Measurements from ENCODE around the gene MCTP1.

Gene MCTP1

GRCh38 chr5:95284572-95285408, at the start of gene MCTP1:
TSS of gene MCTP1 (minus strand) at chr5:95285094.
- peak; percentile 54 for DNase-seq (ENCODE audit: low spot score)

- no peak for DNase-seq (ENCODE audit: low spot score)
Observed at GRCh38 chr5:95332158-95332557, 47.3 kb upstream of the MCTP1 start.

DNA sequence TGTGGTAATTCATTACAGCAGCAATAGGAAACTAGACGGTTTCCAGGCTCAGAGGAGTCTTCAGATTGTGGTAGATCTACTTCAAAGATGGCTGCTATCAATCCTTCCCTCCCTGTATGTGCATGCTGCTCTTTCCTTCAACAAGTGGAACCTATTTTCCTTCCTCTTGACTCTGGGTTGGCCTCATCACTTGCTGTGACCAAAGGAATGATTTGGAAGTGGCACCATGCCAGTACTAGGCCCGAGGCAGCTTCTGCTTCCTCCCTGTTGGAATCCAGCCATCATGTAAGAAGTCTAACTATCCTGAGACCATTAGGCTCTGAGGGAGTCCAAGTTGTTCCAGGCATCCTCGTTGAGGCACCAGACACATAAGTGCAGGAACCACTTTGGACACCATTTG, 46.5 kb upstream of the MCTP1 start:
- DNase-seq (ENCODE audit: low spot score) = no peak

DNA sequence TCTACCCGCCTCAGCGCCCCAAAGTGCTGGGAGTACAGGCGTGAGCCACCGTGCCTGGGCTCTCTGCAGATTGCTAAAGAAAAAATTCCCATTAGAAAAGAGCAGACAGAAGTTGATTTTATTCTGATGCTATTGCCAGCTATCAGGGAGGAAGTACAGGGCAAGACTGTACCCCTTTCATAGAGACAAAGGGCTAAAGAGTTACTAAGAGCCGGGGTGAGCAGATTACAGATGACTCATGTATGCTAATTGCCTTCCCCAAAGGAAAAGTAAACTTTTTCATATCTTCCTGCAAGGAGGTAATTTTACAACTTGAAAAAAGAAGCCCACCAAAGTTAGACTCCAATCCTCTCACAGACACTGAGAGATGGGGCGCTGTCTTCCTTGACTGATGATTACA, 42.3 kb upstream of the MCTP1 start:
- DNase-seq (ENCODE audit: low spot score) = no peak

GRCh38 chr5:95317687-95318086, 32.8 kb upstream of the MCTP1 start:
- no peak for DNase-seq (ENCODE audit: low spot score)

GRCh38 chr5:95317085-95317484, 32.2 kb upstream of the MCTP1 start:
- no peak for DNase-seq (ENCODE audit: low spot score)

DNA sequence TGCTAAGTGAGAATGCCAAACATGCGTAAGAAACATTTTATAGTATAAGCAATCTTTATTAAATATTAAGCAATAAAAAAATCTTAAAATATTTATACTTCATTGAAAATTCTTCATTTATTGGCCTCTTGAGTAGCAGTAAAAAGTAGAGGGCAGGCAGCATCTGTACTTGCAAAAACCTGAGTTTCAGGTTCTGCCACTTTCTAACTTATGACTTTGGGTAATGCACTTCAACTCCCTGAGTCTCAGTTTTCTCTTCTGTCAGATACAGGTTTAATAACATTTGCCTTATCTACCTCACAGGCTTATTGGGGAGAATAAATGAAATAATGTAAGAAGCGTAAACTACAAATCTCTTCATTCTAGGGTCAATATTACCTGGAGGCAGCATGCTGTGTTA, 19.8 kb upstream of the MCTP1 start:
- no peak for DNase-seq (ENCODE audit: low spot score)

GRCh38 chr5:95298651-95299050, 13.8 kb upstream of the MCTP1 start:
- DNase-seq (ENCODE audit: low spot score) = no peak

DNA sequence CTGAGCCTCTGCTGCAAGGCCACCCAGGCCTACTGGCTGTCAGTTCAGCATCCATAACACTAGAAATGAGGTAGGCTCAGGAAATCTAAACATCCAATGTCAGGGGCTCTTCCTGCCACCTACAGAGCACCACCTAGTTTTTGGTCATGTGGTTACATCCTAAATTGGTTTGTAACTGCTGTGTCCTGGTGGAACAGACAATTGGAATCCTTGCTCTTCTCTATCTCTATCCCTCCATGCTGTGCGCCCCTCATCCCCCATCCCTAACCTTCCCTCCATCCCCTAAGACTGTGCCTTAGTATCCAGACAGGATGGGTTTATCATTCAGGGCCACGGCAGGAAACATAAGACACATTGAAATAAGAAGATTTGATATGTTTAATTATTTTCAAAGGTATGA, 11.4 kb upstream of the MCTP1 start:
- no peak for DNase-seq (ENCODE audit: low spot score)

- no peak for DNase-seq (ENCODE audit: low spot score)
Observed at GRCh38 chr5:95285409-95285755, 488 bp upstream of the MCTP1 start.

DNA sequence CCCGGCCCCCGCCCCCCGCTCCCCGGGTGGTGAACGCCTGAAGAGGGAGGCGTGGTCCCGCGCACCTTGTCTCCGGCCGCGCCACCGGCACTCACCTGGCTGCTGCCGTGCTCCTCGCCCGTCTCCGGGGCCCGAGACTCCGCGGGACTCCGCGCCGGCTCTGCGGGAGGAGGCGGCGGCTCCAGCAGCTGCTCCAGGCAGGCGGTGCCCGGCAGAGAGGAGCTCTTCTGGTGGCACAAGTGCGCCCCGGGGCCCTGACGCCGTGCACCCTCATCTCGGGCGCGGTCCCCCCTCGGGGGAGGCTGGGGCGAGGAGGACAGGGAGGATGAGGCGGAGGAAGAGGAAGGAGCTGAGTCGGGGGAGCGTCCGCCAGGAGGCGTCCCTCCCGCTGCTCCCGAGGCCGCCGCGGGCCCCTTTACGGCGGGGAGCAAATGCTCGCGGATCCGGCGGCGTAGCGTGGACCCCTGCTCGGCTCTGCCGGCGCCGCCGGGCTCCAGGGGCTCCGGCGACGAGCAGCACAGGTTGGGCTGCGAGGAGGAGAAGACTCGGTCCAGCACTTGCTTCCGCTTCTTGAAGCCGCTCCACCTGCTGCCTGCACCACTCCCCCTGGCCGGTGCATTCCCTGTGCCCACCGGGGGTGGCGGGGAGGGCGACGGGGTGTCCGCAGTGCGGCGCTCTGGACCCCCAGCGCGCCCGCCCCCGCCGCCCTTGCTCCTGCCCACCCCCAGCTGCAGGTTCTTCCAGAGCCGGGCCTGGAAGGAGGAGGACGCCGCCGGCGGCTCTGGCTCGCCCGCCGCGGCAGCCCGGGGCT, 928 bp downstream of the MCTP1 start:
- peak; percentile 69 for DNase-seq (ENCODE audit: low spot score)

GRCh38 chr5:95283022-95283615, 1.8 kb downstream of the MCTP1 start:
- DNase-seq (ENCODE audit: low spot score) = no peak

GRCh38 chr5:95281226-95281625, 3.7 kb downstream of the MCTP1 start:
- peak; percentile 68 for DNase-seq (ENCODE audit: low spot score)

DNA sequence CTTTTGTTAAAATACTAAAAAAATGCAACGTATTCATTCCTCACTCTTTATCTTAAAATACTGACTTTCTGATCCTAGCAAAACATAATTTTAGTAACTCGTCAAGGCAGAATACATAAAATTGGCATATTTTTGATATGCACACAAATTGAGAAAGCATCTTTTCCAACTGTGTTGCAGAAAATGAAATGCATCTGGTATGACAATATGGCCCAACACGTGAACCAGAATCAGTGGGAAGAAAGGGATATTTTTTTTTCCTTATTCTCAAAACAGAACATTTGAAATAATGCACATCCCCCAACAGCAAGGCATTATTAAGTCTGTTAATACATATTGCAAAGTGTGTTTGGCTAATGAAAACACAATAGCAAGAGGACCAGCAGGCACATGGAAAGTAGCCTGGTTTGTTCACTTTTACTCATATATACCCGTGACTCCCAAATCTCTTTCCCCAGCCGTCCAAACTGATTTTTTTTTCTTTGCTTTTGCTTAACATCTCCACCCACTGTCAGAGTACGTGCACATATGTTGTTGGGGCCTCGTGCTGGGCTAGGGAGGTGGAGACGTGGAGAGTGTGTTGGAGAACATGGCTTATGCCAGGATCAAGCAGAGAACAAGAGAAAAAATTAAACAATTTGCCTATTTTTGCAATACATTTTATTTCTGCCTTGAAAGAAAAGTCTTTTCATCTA, 4.3 kb downstream of the MCTP1 start:
- DNase-seq (ENCODE audit: low spot score) = no peak

- no peak for DNase-seq (ENCODE audit: low spot score)
Observed at GRCh38 chr5:95274011-95274410, 10.9 kb downstream of the MCTP1 start.

- DNase-seq (ENCODE audit: low spot score) = no peak
Observed at GRCh38 chr5:95272316-95272929, 12.5 kb downstream of the MCTP1 start.

DNA sequence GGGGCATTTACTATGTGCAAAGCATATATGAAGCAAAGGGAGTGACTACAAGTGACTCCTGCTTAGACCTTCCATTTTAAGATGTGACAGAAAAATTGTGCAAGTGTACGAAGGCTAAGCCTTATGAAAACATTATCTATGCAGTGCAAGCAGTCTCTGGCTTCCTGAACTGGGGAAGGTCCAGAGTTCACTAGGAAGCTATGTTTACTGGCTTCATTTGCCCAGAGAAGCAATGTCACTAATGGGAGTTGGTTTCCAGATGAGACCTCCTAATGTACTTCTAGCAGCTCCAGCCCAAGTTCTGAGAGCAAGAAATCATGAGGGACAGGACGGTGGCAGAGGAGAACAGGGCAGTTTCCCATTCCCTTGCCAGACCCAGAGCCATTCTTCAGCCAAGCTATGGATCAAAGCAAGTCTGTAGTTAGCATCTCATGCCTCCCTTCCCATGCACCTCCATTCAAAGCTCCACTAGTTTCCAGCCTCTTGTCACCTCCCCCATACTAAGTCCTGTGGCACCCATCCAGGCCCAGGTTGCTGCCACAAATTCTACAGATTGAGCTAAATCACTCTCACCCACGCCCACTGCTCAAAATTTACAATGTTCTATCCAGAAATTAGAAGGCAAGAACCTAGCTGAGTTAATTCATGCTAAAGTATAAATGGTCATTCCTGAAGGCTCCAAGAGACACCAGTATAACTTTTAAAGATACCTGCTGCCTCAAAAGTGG, 21.8 kb downstream of the MCTP1 start:
- DNase-seq (ENCODE audit: low spot score) = no peak

DNA sequence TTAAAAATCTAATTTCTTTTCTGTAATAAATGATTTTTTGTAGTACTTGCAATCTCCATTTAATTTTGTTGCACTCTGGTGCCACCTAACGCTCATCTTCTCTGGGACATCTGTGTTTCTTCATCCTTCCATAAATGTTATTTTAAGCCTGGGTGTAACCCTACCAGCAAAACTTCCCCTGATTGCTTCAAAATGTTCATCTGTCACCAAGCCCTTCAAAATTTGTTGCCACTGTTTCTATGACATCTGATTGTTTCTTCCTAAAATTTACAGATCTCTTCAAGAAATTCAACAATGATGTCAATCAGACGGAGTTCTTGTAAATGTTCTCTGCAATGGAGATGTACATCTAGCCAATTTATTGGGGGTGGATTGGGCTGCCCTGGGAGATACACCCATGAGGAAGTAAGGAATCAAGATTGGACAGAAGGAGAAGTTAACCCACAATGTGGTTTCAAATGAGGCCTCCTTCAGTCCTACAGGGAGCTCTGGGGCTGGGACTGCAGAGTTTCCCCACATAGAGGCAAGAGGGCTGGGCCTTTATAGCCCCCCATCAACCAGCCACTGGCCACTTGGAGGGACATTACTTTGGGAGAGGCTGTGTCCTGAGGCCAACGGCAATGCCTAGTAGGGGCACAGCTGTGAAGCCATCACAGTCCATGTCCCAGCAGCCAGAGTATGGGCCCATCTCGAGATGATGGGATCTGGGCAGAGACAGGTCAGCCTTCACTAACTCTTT, 23.3 kb downstream of the MCTP1 start:
- DNase-seq (ENCODE audit: low spot score) = no peak

DNA sequence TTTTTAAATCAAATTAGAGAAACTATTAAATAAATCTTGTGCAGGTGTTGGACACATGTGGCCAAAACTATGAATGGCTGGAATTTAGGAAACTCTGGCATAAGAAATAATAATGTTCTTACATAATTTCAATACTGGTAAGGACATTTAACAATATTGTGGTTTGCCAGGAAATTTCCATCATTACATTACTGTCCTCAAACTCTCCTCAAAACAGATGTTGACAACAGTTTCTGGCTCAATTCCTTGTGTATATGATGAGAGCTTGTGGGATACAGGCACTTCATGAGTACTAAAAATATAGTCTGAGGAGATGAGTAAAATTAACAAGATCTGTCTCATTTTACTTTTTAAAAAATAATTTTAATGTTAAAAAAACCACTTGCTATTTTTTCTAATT, 27.9 kb downstream of the MCTP1 start:
- no peak for DNase-seq (ENCODE audit: low spot score)

DNA sequence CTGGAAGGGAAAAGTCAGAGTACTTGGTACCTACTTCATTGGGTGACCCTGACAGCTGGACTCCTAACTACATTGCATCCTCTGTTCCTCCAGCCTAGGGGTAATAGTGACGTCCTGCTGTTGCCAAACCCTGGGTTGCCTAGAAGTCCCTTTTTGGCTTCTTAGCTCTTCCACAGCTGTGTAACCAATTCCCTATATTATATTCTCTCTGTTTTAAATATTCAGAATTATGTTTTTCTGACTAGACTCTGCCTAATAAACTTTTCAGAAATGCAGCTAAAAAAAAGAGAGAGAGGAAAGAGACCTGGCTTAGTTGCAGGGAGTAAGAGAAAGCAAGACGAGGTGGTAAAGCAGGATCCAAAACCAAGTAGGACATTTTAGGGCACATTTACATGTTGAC, 28.4 kb downstream of the MCTP1 start:
- no peak for DNase-seq (ENCODE audit: low spot score)

DNA sequence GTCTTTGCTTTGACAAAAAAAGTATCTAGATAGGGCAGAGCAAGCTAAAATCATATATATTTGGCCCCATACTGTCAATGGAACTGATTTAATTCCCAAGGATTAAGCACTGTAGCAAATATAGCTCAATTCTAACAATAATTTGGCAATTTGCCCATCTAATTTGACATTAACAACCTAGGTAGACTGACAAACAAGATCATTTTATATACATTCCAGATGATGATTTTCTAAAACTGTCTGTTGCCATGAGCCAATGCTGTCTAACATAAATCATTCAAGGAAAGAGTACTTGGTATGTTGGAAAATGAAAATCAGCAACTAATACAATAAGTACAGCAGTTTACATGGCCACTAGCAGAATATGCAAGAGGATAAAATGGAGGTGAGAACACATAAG, 32.1 kb downstream of the MCTP1 start:
- no peak for DNase-seq (ENCODE audit: low spot score)
